HG03280 (cell line): ENCODE results near the gene OR2G2.

Experiments
- ATAC-seq: cut with Tn5 transposase; IDR thresholded peaks from one replicate; pipeline ENCODE4 v1.9.1; 2021; ENCODE audit warnings: mild to moderate bottlenecking, moderate library complexity; ENCODE audit not compliant: unreplicated experiment

Gene OR2G2

GRCh38 chr1:247588060-247588459 lies at the start of gene OR2G2:
Gene OR2G2, plus strand, starts transcription at chr1:247588360. Its CDS starts 0 bp downstream, at chr1:247588360.
- no peak for ATAC-seq

- no peak for ATAC-seq
Observed at GRCh38 chr1:247538561-247538960, 49.6 kb upstream of the OR2G2 start.

DNA sequence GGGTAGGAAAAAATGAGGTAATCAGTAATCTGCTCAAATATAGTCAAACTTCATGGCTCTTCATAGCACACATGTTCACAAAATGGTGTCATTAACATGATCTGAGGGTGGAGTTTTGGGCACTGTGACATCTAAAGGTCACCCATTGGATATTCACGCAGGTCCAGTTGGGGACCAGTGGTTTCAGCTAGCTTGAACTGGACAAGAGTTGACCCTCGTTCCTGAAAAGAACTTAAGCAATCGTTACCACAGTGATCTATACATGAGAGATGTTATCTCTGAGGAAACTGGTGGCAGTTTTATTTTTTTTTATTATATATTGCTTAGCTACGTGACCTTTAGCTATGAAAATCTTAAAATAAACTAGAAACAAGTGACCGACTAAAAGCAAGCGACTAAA lies 48.9 kb upstream of the OR2G2 start:
- ATAC-seq = no peak

DNA sequence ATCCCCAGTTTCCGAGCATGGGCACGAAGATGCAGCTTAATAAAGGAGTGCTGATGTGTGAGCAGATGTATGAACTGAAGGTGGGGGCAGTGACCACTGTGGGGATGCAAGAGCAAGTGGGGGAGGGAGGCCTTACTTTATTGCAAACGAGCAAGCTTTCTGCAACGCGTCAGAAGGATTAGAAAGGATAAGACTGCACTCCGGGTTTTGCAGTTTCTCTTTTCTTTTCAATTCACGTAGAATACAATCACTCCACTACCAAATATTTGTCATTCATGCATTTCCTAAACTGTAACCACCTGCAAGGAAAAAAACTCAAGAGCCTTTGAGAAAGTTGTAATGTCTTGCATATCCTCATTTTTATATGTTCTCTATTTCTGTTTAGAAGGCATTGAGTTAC lies 47.6 kb upstream of the OR2G2 start:
- ATAC-seq = no peak

- no peak for ATAC-seq
Observed at GRCh38 chr1:247542811-247543210, 45.3 kb upstream of the OR2G2 start.

DNA sequence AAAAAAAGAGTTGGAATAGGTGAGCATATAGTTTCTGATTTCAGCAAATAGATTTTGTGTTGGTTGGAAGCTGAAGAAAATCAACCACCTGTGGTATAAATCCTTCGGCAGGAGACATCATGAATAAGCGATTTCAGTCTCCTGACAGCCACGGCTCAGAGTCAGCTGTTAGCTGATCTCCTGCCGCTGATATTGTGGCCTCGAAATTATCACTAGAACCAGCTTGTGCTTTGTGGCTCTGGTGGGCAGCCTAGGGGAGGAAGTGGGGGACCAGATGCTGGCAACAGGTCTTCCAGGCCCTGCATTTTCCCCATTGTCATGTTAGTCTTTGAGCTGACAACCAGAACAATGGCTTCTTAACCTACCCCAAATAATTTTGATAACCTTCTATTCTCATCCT lies 40.1 kb upstream of the OR2G2 start:
- ATAC-seq = no peak

- ATAC-seq = no peak
Observed at GRCh38 chr1:247548769-247549182, 39.4 kb upstream of the OR2G2 start, which contains the start of gene GCSAML. Gene GCSAML, plus strand, starts transcription at chr1:247549134. Its CDS starts 58 bp downstream, at chr1:247549192.

- ATAC-seq = no peak
Observed at GRCh38 chr1:247551721-247552120, 36.4 kb upstream of the OR2G2 start.

GRCh38 chr1:247552231-247552630 lies 35.9 kb upstream of the OR2G2 start:
- no peak for ATAC-seq

GRCh38 chr1:247557926-247558674 lies 30.1 kb upstream of the OR2G2 start:
- no peak for ATAC-seq

DNA sequence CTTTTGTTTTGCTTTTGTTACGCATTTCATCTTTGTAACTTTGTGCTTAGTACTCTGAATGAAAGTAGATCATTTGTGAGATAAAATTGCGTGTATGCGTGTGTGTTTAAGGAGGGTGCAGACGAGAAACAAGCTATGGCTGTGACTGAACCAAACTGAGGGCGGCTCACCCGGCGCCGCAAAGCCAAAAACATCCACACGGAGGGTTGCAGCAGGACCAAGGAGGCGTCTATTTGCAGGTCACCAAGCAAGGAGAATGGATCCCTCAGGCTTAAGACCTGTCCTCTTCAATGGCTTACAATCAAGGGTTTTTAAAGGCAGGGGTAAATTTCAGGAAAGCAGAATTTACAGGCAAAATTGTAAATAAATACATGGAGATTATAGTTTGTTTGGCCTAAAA lies 26.4 kb upstream of the OR2G2 start:
- no peak for ATAC-seq

- no peak for ATAC-seq
Observed at GRCh38 chr1:247562198-247562597, 26.0 kb upstream of the OR2G2 start.

DNA sequence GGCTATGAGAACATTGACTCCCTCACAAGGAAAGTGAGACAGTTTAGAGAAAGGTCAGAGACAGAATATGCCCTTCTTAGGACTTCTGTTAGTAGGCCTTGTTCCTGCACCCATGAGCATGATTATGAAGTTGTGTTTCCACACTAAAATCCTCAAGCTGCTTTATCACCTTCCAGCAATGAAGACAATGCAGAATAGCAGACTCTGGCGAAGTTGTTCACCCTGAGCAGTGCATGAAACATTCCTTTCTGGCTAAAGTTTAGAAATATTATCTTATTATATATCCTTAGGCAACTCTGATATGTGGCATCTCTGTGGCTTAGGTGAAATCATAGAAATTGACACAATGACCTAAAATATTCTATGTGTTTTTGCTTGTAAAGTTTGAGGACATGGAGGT lies 13.9 kb upstream of the OR2G2 start:
- ATAC-seq = no peak

GRCh38 chr1:247574664-247575063 lies 13.5 kb upstream of the OR2G2 start:
- no peak for ATAC-seq

GRCh38 chr1:247576514-247576913 lies 11.6 kb upstream of the OR2G2 start:
- ATAC-seq = no peak

- ATAC-seq = no peak
Observed at GRCh38 chr1:247578946-247579460, 9.2 kb upstream of the OR2G2 start.

DNA sequence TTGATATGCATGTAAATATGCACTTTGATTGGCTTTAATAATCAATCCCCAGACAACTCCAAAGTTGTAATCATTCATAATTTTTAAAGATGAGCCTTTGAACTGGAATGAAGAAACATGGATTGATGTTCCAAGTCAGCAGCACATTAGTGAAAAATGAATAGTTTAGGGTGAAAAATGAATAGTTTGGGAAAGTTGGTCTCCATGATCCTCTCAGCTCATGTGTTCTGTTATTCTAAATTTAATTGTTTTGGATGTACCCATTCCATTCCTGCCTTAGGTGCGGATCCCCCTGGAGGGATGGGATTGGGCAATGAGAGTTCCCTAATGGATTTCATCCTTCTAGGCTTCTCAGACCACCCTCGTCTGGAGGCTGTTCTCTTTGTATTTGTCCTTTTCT lies 17.1 kb downstream of the OR2G2 start, which contains the start of gene OR2G3:
TSS of gene OR2G3 (plus strand) at position 301 of the 400 bp plus-strand sequence. CDS start at position 301, 0 bp downstream.
- no peak for ATAC-seq

GRCh38 chr1:247613405-247613804 lies 25.2 kb downstream of the OR2G2 start:
- no peak for ATAC-seq

DNA sequence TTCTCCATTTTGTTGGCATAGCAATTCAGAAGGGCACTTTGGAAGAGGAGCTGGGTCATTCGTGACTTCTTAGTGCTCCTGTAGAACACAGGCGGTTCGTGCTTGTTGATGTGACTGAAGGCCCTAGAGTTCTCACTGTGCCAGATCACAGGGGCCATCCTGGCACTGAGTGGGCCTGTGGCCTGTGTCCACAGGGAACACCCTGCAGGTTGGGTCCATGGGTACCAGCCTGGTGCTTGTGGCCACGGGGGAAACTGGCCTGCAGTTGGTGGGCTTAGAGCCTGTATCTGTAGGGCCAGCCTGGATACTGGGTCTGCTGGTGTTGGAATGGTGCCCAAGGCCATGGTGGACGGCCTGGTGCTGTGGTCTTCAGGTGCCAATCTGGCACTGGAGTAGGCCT lies 26.5 kb downstream of the OR2G2 start:
- no peak for ATAC-seq

DNA sequence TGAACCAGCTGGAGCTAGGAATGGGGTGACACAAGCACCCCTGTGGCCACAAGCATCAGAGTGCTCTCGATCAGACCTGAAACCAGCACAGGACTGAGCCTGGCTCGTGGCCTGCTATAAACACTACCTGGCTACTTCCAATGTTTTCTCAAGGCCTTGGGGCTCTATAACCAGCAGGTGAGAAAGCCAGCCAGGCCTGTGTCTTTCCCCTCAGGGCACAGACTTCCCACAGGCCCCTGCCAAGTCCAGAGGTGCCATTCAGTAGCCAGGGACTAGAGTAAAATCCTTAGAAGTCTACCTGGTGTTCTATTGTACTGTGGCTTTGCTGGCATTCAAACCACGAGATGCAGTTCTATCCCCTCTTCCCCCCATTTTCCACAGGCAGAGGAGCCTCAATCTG lies 39.8 kb downstream of the OR2G2 start:
- ATAC-seq = no peak

- no peak for ATAC-seq
Observed at GRCh38 chr1:247638011-247638410, 49.9 kb downstream of the OR2G2 start.

DNA sequence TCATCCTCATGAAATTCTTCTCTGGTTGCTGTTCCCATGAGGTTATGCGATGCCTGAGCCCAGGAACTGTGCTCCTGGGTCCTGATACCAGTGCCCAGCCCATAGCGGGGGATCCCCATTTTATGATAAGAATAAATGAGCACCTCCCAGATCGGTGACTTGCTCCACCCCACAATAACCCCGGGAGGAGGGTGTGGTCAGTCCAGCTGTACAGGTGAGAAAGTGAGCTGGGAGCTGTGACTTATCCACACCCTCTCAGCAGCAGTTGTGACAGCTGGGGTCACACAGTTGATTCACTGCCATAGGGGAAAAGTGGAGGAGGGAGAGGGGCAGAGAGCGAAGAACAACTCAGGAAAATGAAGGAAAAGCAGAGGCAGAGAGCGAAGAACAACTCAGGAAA lies 50.6 kb downstream of the OR2G2 start:
- ATAC-seq = no peak
